ENCODE data around the gene VN1R5.

- TF ChIP-seq CTCF (conservative IDR thresholded peaks at IDR 0.05; ENCODE audit: low read depth, low read length) (no peak), MAZ (IDR thresholded peaks at IDR 0.05; ENCODE audit: borderline replicate concordance, low read depth, low read length) (no peak), RAD21 (IDR thresholded peaks at IDR 0.05; ENCODE audit: low read length) (no peak), SMC3 (IDR thresholded peaks at IDR 0.05; ENCODE audit: low read depth, low read length) (no peak), POLR2A (IDR thresholded peaks at IDR 0.05; ENCODE audit: low read depth, low read length) (no peak), RFX5 (IDR thresholded peaks at IDR 0.05; ENCODE audit: low read depth, low read length) (no peak), BHLHE40 (IDR thresholded peaks at IDR 0.05; ENCODE audit: low read depth, low read length) (no peak), CHD1 (IDR thresholded peaks at IDR 0.05; ENCODE audit: low read depth, low read length) (no peak), FOS (IDR thresholded peaks at IDR 0.05; ENCODE audit: low read depth, low read length) (no peak), MAFK (IDR thresholded peaks at IDR 0.05; ENCODE audit: low read depth, low read length) (no peak)
Observed at GRCh38 chr1:247212627-247213617, 43.0 kb upstream of the VN1R5 start.
